HCT116 (cell line): ENCODE results near the gene TIPARP.

Source experiments
- CTCF ChIP-seq, 3 experiments: fragments of 200-600 bp in 1 of 3; sonication (generic) in 1 of 3; IDR thresholded peaks in 2 of 3; conservative IDR thresholded peaks in 1 of 3; 2 replicates each; pipeline ENCODE4 v1.5.1; 2012 to 2017; ENCODE audit warnings: low read depth in 2 of 3, low read length in 2 of 3, antibody characterized with exemption in 1 of 3, borderline replicate concordance in 1 of 3, control low read depth in 1 of 3, mild to moderate bottlenecking in 1 of 3, mixed read lengths in 1 of 3, mixed run types in 1 of 3, moderate library complexity in 1 of 3; ENCODE audit not compliant: insufficient read depth in 1 of 3
- RAD21 ChIP-seq: IDR thresholded peaks from 2 replicates; pipeline ENCODE4 v1.6.1; 2012; ENCODE audit warnings: low read depth, mild to moderate bottlenecking
- ZNF274 ChIP-seq: fragments of 200-500 bp; sonication (Bioruptor generic); IDR thresholded peaks from 2 replicates; pipeline ENCODE4 v1.6.1; 2014; ENCODE audit warnings: mild to moderate bottlenecking, low read depth, low read length, inconsistent platforms
- TF ChIP-seq, protein P1 (sequence below): IDR thresholded peaks from 2 replicates; pipeline ENCODE4 v1.6.1; 2012; ENCODE audit warnings: low read depth

DNA sequence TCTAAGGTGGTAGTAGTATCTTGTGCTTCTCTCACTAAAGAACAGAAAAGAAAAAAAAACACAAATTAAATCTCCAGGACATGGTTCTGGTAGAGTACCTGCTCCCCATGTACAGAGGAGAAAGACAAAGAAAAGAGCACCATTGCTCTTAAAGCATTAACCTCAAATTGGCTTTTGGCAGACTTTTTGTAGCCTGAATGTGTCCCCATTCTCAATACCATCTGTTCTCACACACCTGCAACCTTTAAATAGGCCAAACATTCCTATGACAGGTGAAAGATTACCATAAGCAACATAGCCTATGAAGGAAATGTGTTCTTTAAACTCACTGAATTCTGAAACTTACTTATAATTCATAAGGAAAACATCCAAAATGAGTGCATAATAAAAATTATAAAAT, 68.0 kb downstream of the TIPARP start:
- no peak for TF ChIP-seq CTCF (IDR thresholded peaks at IDR 0.05 in 2 of 3, conservative IDR thresholded peaks at IDR 0.05 in 1 of 3; ENCODE audit: borderline replicate concordance in 1 of 3, insufficient read depth in 1 of 3, low read depth in 2 of 3, low read length in 2 of 3)
- no peak for TF ChIP-seq ZNF274
- TF ChIP-seq, protein P1, sequence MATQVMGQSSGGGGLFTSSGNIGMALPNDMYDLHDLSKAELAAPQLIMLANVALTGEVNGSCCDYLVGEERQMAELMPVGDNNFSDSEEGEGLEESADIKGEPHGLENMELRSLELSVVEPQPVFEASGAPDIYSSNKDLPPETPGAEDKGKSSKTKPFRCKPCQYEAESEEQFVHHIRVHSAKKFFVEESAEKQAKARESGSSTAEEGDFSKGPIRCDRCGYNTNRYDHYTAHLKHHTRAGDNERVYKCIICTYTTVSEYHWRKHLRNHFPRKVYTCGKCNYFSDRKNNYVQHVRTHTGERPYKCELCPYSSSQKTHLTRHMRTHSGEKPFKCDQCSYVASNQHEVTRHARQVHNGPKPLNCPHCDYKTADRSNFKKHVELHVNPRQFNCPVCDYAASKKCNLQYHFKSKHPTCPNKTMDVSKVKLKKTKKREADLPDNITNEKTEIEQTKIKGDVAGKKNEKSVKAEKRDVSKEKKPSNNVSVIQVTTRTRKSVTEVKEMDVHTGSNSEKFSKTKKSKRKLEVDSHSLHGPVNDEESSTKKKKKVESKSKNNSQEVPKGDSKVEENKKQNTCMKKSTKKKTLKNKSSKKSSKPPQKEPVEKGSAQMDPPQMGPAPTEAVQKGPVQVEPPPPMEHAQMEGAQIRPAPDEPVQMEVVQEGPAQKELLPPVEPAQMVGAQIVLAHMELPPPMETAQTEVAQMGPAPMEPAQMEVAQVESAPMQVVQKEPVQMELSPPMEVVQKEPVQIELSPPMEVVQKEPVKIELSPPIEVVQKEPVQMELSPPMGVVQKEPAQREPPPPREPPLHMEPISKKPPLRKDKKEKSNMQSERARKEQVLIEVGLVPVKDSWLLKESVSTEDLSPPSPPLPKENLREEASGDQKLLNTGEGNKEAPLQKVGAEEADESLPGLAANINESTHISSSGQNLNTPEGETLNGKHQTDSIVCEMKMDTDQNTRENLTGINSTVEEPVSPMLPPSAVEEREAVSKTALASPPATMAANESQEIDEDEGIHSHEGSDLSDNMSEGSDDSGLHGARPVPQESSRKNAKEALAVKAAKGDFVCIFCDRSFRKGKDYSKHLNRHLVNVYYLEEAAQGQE, result no peak
- TF ChIP-seq RAD21, result no peak
